Measurements from ENCODE around the gene GRM7. TPM values are rescaled to one million over a fixed set of nuclear protein-coding genes. Genes with fewer than 3 reads are reported as not detected.

Gene GRM7
- total and polyA plus RNA-seq, 2 donors (not counting 1 experiment from before 2014, with no cell fraction given): not detected

DNA sequence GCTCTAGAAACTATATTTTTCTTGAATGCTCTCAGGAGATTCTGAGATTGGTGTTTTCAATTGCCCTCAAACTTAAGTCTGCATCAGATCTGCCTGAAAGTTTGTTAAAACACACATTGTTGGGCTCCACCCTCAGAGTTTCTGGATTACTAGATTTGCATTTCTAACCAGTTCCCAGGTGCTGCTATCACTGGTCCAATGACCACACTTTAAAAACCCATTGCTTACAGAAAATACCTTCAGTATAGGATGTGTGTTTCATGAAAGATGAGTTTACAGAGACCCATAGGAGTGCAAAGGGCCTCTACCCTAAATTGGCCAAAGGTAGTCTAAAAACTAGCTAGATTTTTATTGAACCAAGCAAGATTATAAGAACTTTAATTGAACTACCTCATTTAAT, 17.8 kb downstream of the GRM7 start:
- Mint-ChIP-seq H3K4me3 (no peak overlapping the region), H3K27me3 (no peaks in the 10 kb centered on the region), H3K4me1 (no peaks in the 10 kb centered on the region), H3K27ac (no peak overlapping the region), H3K9me3 (ENCODE audit: insufficient read depth) (no peaks in the 10 kb centered on the region)
- H3K27me3 ChIP-seq (replicated peaks in 1 of 4; ENCODE audit: control extremely low read depth in 1 of 4, control insufficient read depth in 3 of 4, insufficient read depth in 4 of 4, low read length in 3 of 4): no peaks in the 10 kb centered on the region
- ChIA-PET CTCF (no interaction called here), POLR2A (no interaction called here)
- no peak overlapping the region for H3K27ac ChIP-seq (ENCODE audit: low read length in 2 of 2)
- no peaks in the 10 kb centered on the region for H4K20me1 ChIP-seq (ENCODE audit: control insufficient read depth, insufficient read depth, low read length, poor library complexity, severe bottlenecking)
- no peaks in the 10 kb centered on the region for H3K79me2 ChIP-seq (ENCODE audit: control insufficient read depth, insufficient read depth, low read length)
- H2AFZ ChIP-seq (ENCODE audit: insufficient read depth, low read depth, low read length, poor library complexity, severe bottlenecking): no peak overlapping the region
- no peak overlapping the region for H3K9ac ChIP-seq (ENCODE audit: low read length)
- H3K36me3 ChIP-seq (replicated peaks in 1 of 2; ENCODE audit: control extremely low read depth in 1 of 2, control insufficient read depth in 1 of 2, extremely low read depth in 1 of 2, insufficient read depth in 2 of 2, low read length in 1 of 2): no peaks in the 10 kb centered on the region
- H3K4me3 ChIP-seq (ENCODE audit: control extremely low read depth in 1 of 5, extremely low read depth in 1 of 5, insufficient read depth in 1 of 5, low read depth in 2 of 5, low read length in 4 of 5): no peak overlapping the region
- no peaks in the 10 kb centered on the region for H3K9me3 ChIP-seq (ENCODE audit: control extremely low read depth in 1 of 3, control insufficient read depth in 2 of 3, insufficient read depth in 1 of 3, low read length in 2 of 3)
- ATAC-seq (ENCODE audit: low read depth) (no peak), DNase-seq (no peak)
- no peak overlapping the region for H3K4me2 ChIP-seq (replicated peaks; ENCODE audit: low read depth, low read length, poor library complexity, severe bottlenecking)
- intact Hi-C loops (cut with micrococcal nuclease): no loop called here
- TF ChIP-seq, protein P1, sequence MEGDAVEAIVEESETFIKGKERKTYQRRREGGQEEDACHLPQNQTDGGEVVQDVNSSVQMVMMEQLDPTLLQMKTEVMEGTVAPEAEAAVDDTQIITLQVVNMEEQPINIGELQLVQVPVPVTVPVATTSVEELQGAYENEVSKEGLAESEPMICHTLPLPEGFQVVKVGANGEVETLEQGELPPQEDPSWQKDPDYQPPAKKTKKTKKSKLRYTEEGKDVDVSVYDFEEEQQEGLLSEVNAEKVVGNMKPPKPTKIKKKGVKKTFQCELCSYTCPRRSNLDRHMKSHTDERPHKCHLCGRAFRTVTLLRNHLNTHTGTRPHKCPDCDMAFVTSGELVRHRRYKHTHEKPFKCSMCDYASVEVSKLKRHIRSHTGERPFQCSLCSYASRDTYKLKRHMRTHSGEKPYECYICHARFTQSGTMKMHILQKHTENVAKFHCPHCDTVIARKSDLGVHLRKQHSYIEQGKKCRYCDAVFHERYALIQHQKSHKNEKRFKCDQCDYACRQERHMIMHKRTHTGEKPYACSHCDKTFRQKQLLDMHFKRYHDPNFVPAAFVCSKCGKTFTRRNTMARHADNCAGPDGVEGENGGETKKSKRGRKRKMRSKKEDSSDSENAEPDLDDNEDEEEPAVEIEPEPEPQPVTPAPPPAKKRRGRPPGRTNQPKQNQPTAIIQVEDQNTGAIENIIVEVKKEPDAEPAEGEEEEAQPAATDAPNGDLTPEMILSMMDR (IDR thresholded peaks at IDR 0.05): no peak
- TF ChIP-seq EZH2 (IDR thresholded peaks at IDR 0.05; ENCODE audit: borderline replicate concordance, insufficient read depth, low read depth, low read length, poor library complexity, severe bottlenecking): no peak
- H3K4me1 ChIP-seq (ENCODE audit: control insufficient read depth in 2 of 2, insufficient read depth in 2 of 2, low read length in 2 of 2): no peaks in the 10 kb centered on the region

DNA sequence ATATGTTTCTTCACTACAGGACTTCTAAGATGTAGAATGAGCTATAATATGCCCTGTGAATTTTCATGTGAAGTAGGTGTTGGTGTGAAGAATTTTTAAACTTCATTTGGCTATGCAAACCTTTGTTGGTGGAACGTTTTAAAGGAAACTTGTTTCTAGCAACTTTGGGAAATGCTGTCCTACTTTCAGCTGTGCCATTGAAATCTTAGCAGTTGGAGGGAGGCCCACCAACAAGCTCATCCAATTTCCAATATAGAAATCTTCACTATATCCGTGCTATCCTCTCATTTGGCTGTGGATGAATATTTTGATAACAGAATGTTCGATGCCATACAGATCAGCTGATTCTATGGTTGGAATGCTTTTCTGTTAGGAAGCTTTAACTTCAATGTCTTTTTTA, 51.3 kb downstream of the GRM7 start:
- intact Hi-C loops (cut with micrococcal nuclease): no loop called here
- no CpG with 5 or more reads among the region's 3 CpGs for WGBS (ENCODE audit: insufficient coverage)
- Mint-ChIP-seq H3K27me3 (no peaks in the 10 kb centered on the region), H3K4me1 (no peaks in the 10 kb centered on the region), H3K27ac (no peak overlapping the region), H3K9me3 (ENCODE audit: insufficient read depth) (peaks cover 1% of the 10 kb centered on the region), H3K4me3 (no peak overlapping the region)
- Histone ChIP-seq H3K79me2 (ENCODE audit: control insufficient read depth, insufficient read depth, low read length) (no peaks in the 10 kb centered on the region), H3K4me3 (ENCODE audit: control extremely low read depth in 1 of 5, extremely low read depth in 1 of 5, insufficient read depth in 1 of 5, low read depth in 2 of 5, low read length in 4 of 5) (no peak overlapping the region), H2AFZ (ENCODE audit: insufficient read depth, low read depth, low read length, poor library complexity, severe bottlenecking) (no peak overlapping the region), H3K36me3 (replicated peaks in 1 of 2; ENCODE audit: control extremely low read depth in 1 of 2, control insufficient read depth in 1 of 2, extremely low read depth in 1 of 2, insufficient read depth in 2 of 2, low read length in 1 of 2) (no peaks in the 10 kb centered on the region), H3K27ac (ENCODE audit: low read length in 2 of 2) (no peak overlapping the region), H3K9me3 (ENCODE audit: control extremely low read depth in 1 of 3, control insufficient read depth in 2 of 3, insufficient read depth in 1 of 3, low read length in 2 of 3) (peaks cover 0 to 2% (median 0%) of the 10 kb centered on the region in 3 donors), H4K20me1 (ENCODE audit: control insufficient read depth, insufficient read depth, low read length, poor library complexity, severe bottlenecking) (no peaks in the 10 kb centered on the region), H3K4me2 (replicated peaks; ENCODE audit: low read depth, low read length, poor library complexity, severe bottlenecking) (no peak overlapping the region), H3K4me1 (ENCODE audit: control insufficient read depth in 2 of 2, insufficient read depth in 2 of 2, low read length in 2 of 2) (no peaks in the 10 kb centered on the region), H3K27me3 (replicated peaks in 1 of 4; ENCODE audit: control extremely low read depth in 1 of 4, control insufficient read depth in 3 of 4, insufficient read depth in 4 of 4, low read length in 3 of 4) (no peaks in the 10 kb centered on the region), H3K9ac (ENCODE audit: low read length) (no peak overlapping the region)
- ChIA-PET POLR2A (no interaction called here), CTCF (no interaction called here)
- no peak for ATAC-seq (ENCODE audit: low read depth)
- no peak for DNase-seq
- no peak for TF ChIP-seq EZH2 (IDR thresholded peaks at IDR 0.05; ENCODE audit: borderline replicate concordance, insufficient read depth, low read depth, low read length, poor library complexity, severe bottlenecking)
- TF ChIP-seq, protein P1 (IDR thresholded peaks at IDR 0.05): no peak
